Activated naive CD4-positive, alpha-beta T cell treated with Interleukin-2 at 50 U/mL for 16 hours (primary cell): ENCODE data around the gene TMEM17.

Source experiments
- DNase-seq: peaks from one replicate; pipeline ENCODE4 v3.0.0-alpha.2; 2020

Gene TMEM17

DNA sequence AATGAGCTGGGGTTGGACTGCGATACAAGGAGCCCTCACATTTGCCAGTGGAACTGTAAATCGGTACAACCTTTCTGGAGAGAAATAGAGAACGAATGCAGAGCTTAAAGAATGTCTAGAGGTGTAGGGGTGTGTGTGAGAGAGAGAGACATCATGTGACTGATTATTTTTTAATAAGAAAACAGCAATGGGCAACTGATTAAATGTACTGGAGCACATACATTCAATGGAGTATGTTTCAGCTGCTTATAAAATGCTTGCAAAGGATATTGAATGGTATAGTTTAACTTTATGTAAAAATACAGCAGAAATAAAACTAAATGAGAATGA, 391 bp upstream of the TMEM17 start:
- no peak for DNase-seq

DNA sequence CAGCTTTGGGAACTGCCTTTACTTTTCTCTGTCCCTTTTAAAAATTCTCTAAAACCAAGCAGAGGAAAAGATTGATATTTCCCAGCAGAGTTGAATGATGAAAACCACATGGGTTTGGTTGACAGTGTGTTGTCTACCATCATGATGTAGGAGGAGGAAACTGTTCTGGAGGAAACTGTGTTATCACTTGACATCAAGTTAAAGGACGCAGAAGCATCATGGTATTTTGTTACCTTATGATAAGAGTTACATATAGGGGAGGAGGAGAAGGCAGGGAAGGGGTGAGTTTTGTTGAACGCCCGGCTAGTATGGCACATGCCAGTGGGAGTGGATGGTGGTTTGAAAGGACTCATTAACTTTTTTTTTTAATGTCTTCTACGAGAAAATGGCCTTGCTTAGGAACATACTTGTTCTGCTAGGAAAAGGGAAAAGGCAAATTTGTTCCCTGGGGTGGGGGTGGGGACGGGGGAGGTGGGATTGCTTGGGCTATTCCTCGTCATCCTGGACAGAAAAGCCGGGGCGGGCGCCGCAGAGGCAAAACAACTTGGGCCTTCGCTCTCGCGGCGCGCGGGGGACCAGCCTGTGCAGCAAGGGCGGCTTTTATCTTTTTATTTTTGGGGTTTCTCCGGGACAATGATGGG, 766 bp downstream of the TMEM17 start:
- no peak for DNase-seq

DNA sequence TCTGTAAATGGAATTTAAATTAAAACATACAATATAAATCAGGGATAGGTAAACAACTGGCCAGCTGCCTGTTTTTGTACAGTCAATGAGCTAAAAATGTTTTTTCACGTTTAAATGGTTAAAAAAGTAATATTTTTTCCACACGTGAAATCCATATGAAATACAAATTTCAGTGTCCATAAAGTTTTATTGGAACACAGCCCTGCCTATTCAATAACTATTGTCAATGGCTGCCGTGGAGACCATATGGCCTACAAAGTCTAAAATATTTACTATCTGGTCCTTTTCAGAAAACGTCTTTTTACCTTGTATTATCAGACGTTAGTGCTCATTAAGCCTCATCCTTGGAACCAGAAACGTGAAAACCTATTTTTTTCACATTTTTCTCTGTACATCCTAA, 1.3 kb downstream of the TMEM17 start:
- DNase-seq, result no peak

DNA sequence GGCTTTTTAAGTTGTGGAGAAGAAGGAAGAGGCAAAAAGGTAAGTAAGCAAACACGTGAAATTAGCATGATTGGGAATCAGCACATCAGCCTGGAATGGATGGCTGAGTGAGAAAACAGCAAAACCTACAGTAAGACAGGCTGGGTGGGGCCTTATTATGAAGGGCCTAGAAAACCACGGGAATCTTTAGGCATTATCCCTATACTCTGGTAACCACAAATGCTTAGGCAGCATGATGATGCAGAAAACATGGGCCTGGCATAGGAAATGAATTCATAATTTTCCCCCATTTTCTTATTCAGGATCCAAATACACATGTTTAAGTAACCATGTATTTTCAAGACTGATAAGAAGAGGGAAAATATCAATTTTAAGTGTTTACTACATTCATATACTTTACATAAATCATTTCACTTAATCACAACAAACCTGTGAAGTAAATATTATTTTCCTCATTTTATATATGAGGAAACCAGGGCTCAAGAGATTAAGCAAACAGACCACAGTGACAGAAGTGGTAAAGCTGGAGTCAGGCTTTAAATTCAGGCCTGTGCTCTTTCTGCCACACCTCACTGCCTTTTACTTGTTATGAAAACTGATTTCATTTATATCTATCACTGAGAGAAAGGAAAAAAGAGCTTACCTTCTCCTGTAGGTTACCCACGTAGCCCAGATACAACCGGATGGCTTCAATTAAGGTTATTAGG, 4.0 kb downstream of the TMEM17 start:
- DNase-seq, result no peak

DNA sequence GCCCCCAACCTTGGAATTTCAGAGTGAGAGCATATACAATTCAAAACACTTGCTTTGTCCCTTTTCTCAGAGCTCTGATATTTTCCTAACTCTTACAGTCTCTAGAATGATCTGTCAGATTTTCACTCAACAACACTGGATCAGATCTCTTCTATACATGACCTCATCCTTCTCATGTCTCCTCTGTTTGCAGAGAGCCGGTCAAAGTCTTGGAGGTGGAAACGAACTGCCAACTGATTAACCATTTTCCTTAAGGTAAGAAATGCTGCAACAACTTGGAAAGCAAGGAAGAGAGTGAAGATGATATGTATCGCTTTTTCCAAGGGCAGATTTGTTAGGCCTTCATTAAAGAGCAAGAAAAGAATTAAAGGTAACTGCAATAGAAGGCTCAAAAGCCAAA, 4.9 kb downstream of the TMEM17 start:
- no peak for DNase-seq

DNA sequence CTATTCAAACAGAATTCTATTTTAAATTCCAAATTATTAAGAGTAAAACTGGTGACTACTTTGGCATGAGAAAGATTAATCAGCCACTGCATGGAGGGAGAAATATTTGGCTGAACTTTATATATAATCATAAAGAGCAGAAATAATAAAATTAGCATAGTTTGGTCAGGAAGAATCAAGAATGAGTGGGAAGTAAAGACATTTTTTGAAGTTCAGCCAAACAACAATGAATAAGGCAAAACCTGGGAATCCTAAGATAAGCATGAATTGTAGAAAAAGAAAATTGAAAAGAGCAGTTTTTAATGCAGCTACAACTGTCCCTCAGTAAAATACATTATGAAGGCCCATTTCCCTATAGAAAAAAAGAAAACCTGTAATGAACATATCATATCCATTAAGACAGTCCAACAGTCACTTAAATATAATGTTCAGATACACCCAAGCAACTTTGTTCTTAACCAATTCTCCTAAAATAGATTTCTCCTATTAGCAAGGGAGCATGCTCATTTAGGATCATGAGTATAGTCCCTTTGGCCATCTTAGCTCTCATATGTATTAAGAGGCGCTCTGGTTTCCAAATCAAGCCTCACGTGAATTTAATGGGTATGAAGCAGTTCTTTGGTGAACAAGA, 6.5 kb downstream of the TMEM17 start:
- no peak for DNase-seq

DNA sequence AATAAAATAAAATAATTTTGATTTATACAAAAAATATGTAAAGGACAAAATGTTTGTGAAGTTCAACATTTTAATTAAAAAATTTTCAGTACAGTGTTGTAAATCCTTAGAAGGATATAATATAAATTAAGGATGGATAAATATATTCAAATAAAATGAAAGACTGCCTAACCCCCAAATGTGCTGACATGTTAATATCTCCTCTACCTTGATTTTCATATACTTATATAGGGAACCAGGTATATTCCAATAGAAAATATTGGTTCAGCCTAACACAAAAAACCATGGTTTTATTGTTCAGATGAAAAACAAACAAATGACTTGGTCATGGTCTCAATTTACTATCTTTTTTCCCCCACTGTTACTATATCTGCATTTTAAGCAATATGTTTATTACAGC, 7.3 kb downstream of the TMEM17 start:
- no peak for DNase-seq

DNA sequence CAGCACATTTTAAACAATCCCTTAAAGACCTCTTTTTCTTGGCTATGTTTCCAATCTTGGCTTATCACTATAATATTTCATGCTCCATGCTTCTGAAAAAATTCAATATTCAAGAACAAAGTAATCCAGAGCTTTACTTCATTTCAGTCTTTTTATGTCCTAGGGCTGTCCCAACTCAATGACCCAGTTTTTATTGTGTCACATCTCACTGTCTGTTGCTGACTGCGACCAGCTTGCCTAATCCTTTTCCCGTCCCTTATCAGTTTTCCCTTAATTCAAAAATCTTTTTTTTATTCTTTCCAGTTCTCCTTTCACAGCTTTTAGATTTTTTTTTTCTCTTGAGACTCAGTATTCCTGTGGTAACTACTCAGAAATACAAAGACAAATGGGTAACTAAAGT, 10.2 kb downstream of the TMEM17 start:
- no peak for DNase-seq

DNA sequence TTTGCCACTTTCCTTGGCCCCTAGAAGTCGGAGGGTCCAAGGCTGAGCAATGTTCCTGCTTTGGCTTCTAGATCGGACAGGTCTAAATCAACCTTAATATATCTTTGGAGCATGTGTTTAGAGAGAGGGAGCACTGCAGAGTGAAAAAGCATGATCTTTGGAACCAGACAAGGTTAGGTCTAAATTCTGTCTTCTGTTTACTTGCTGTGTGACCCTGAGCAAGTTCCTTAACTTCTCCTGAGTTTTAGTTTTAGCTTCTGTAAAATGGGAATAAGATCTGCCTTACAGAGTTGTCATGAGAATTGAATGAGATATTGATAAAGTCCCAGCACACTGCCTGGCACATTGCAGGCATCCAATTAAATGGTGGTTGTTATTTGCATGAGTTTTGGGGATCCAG, 13.9 kb downstream of the TMEM17 start:
- no peak for DNase-seq

DNA sequence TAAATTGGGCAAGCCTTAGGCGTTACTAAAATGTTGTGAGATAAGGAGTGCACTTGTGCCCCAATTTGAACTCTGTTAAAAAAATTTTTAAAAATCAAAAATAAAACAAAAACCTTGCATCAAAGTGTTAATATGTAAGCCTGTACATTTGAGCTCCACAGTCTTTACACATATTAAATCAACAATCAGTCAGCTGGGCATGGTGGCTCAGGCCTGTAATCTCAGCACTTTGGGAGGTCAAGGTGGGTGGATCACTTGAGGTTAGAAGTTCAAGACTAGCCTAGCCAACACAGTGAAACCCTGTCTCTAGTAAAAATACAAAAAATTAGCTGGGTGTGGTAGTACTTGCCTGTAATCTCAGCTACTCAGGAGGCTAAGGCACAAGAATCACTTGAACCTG, 16.3 kb downstream of the TMEM17 start:
- DNase-seq, result no peak

DNA sequence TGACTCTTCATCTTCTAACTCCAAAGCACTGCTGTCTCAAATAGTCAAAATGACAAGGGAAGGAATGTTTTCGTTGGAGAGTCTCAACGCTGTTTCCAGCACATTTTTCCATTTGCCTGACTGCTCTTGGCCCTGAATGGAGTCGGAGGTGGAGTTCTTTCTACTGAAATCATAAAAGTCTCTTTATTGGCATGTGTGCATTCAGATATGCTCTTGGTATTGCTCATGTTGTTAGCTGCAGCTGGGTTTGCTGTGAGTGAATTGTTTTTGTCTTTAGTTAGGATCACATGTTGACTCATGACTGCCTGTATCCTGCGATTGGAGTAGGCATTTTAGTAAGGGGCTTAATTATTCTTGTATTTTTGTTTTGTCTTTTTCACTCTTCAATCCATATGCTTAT, 16.8 kb downstream of the TMEM17 start:
- DNase-seq, result no peak

DNA sequence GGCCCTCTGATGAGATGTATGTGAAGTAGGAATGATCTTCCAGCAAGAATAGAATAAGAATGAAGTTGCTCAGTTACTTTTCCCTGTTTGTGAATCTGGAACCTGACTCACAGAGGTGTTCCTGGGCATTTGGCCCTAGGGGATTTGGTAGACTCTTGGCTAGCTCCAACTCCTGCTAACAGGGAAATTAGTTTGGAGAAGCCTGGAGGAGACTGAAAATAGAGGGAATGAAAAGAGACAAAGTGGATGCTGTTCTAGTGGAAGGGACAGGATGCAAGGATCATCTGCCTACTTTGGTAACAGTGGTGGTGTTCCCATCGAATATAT, 19.6 kb downstream of the TMEM17 start:
- no peak for DNase-seq

DNA sequence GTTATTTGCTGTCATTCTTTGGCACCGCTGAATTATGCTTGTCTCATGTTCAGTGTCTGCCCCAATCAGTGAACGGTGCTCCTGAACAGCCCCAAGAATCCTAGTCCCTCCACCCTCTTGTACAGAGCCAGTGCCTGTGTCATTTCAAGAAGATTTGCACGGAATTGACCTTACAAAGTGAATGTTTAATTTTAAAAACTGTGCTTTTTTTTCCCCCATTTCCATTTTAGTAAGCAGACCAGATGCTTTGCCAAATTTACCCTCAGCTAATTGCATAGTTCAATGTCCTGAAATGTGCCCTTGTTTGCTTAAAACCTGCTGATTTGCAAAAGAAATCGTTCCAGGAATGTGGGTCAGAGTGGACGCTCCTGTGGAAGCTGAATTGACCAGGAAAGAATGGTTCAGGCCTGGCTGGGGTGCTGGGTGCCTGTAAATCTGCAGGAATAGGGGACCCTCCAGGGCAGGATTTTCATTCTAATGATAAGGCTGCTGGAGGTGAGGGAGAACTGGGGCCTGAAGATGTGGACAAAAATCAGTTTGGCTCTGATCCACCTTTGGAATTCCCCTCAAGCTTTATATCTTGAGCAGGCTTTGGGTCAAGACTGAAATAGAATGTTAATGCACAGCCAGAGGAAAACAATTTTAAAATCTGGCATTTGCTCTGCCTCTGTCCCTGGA, 20.1 kb downstream of the TMEM17 start:
- DNase-seq, result no peak

DNA sequence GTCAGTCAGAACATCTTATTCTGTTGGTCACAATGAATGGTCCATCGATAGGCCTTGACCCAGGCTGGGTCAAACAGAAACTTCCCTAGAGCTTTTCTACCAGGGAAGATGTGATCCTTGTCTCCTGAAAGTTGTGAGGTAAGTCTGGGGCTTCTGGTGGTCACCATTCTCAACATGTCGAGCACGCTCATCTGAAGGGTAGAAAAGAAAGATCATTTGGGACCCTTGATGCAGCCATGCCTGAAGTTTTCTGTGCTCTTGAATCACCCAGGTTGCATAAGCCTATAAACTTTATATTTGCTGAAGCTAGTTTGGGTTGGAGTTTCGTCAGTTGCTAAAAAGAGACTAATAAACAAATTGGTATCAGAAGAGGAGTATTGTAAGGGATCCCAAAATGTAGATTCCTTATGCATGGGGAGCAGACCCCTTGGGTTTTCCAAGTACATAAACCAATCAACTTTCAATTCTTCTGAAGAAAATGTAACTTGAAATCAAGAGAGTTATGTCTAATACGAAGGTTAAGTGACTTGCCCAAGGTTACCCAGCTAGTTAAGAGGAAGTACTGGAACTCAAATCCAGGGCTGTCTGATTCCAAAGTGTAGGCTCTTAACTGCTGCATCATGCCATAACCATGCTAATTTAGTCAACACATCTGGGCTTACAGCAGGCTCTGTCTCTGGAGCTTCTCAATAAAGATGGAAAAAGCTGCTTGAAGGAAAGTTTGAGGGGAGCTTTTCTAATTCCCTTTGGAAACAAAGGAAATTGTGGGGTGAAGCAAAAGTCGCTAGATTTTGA, 23.2 kb downstream of the TMEM17 start:
- no peak for DNase-seq

DNA sequence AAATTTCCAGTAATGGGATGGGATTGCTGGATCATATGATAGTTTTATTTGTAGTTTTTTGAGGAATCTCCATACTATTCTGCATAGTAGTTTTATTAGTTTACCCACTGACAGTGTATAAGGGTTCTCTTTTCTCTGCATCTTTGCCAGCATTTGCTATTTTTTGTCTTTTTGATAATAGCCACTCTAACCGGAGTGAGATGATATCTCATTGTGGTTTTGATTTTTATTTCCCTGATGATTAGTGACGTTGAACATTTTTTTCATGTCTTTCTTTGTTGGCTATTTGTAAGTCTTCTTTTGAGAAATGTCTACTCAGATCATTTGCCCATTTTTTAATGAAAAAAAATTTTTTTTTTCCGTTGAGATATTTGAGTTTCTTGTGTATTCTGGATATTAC, 26.1 kb downstream of the TMEM17 start:
- no peak for DNase-seq

DNA sequence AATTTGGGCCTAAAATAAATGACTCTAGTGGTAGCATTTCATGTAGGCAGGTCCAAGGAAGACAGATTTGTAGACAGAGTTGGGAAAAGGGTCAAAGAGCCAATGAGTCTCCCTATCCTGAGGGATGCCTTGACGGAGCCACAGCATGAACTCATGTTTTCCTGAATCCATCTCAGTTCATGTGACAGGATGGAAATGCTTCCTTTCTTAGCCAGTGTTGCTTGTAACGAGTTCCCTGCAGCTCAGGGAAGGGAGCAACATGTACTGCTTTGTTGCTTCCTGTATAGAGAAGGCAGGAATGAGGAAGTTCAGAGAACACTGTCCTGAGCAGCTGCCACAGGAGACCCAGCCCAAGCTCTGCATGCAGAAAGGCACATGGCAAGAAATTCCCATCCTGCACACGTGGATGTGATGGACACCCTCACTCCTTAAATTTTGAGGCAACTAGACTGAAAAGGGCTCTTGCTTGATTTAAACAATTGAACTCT, 27.9 kb downstream of the TMEM17 start:
- no peak for DNase-seq

DNA sequence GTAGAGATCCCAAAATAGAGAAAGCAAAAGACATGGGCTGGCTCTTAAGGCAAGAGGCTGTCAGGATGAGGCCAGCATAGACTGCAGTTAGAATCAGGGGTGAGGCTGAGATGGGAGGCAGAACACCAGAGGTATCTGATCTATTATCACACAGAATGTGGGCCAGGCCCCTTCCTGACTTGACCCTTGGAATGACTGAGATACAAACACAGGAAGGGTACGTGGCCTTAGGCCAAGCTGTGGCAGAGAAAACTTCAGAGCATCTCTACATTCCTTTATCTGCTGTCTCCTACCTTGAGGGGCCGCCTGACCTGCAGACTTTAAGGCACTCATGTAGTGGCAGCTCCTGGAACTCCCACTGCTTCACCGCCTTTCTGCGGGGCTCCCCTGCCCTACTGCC, 28.4 kb downstream of the TMEM17 start:
- no peak for DNase-seq

DNA sequence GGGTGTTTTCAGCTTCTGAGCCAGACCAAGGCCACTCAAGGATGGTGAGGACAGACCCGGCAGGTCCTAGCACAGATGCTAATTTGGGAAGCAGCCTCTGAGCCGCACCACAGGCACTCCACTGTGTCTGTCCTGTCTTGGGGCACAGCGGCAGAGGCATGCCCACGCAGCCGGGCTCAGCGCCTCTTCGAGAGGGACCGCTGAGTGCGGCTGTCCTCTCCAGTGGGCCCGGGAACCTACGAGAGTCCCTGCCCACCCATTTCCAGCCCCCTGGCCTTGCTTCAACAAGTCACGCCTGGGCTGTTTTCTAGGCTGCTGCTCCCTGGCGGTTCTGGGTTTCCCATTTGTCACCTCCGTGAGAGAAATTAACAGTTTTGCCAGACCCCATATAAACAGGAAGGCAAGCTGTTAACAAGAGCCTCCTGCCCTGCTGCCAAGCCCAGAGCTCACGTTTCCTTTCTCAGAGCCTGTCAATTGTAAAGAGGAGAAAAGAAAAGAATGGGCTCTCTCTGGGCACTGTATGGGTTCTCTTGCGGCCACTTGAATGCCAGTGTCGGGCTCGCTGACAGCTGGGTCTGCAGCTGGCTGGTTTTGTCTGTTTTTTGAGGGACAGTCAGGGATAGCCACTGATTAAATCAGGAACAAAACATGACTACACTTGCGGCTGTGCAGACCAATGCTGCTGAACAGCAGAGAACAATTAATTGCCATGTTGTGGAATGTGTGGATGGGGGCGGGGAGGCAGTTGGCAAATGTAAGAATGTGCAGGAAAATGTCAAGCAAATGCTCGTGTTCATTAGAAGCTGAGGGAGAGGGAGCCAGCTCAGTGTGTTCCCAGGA, 30.6 kb downstream of the TMEM17 start:
- no peak for DNase-seq

DNA sequence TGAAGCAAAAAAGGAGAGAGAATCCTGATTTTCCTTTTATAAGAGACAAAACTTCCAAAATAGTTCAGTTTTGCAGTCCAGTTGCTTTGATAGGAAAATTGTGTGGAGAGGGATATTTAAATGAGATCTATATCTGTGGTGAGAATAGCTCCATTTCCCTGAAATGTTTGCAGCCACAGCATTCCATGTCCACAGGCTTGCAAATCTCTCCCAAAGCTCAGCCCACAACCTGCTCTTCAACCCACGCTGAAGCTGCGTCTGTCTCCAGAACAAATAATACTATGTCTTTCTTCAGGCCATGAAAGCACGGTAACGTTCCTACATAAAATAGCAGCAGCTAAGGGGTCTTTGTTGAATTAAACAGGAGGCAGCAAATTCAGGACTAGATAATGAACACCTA, 31.8 kb downstream of the TMEM17 start:
- no peak for DNase-seq

DNA sequence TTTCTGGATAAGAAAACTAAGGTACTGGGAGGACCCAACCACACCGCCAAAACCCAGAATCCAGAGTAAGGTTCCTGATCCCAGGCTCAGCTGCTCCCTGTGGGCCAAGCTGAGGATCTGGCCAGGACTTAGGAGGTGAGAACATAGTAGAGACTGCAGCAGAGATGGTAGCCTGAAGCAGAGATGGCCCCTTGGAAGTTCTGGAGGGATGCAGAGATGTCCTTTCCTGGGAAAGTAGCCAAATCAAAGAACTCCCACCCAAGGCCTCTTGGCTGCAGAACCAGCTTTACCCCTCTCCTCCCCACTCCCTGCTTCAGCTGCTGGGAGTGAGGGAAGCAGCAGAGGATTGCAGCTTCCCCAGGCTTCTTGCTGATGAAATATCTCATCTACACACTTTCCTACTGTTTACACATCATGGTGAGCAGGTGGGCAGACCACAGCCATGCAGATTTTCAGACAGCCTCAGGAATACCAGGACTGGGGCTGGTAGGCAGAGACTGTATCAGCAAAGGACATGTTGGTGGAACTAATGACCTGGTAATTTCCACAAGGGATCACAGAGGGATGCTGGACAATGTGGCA, 32.7 kb downstream of the TMEM17 start:
- DNase-seq, result no peak

DNA sequence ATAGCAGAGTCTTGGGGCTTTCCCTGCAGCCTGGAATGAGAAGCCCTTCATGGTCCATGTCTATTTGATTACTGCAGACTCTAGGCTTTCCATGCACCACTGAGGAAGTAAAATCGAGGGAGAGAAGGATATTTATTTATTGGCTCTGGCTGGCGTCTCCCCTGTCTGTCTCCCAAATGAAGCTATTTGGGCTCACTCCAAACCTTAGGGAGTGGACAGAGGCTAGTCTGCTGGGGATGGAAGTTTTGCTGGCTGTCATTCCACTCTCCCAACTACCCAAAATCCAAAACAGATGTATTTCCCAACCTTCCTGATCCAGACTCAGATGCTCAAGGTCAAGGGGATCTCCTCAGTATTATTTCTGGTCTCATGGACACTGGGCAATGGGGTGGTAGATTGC, 33.7 kb downstream of the TMEM17 start:
- DNase-seq, result no peak

DNA sequence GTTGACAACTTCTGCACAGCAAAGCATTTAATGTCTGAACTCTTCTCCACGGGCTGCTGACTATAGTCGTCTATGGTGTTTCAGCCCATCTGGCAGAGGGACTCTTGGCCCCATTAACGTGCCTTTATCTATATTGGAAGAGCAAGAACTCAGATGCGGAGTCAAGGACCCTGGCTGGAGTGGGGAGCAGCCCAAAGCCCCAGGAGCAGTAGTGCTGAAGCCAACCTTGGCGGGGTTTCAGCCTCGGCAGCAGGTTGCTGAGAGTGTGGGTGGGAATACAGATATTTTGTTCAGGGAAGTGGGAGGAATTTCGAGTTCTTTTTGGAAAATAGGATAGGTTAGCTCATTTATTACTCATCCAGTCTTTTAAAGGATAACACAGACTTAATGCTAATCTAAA, 34.2 kb downstream of the TMEM17 start:
- no peak for DNase-seq
